Fibroblast of mammary gland (primary cell): ENCODE measurements around the gene KCNJ6.

Experiments
- DNase-seq: peaks from one replicate; pipeline ENCODE4 v3.0.0-alpha.2; 2010; ENCODE audit warnings: low read depth
- H3K4me3 ChIP-seq: 2 replicates; pipeline ENCODE4 v1.5.1; 2011; ENCODE audit warnings: low read depth, mild to moderate bottlenecking, low read length, moderate library complexity; ENCODE audit not compliant: control insufficient read depth
- TF ChIP-seq, protein P1 (sequence below): conservative IDR thresholded peaks from 2 replicates; pipeline ENCODE4 v1.5.1; 2011; ENCODE audit warnings: low read depth, low read length, inconsistent platforms; ENCODE audit not compliant: control insufficient read depth, insufficient read depth

The KCNJ6 gene

DNA sequence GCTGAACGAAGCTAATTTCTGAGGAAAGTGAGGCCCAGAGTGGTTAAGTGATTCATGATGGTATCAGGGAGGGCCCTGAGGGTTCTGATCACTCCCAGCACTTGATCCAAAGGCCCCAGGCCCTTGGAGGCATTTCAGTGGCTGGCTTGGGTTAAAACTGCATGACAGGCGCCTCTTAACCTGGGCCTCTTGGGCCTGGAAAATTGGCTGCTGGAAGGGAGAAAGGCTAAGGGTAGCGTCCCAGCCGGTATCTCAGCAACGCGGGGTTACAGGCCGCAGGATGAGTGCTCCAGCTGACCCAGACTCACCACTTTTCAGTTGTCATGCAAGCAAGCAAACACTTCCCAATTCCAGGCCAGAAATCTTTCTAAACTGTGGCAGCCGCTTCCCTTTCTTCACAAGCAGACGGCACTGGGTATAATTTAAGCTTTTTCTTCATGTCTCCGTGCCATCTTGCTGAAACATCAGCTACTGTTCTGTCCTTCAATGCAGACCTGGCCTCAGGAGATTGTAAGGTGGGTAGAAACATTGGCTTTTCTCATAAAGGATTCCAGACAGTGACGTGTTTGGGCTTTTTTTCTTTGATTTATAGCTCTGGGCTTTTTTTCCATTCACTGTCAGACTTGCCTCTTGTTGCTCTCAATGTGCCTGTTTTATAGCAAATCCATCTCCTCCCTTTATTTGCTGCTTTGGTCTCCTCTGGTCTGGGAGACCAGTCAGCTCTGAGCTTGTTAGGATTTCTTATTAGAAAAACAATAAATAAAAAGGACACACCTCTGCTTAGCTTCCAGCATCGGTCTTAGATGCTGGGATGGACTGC lies 229.1 kb downstream of the KCNJ6 start:
- no peak overlapping the region for H3K4me3 ChIP-seq
- TF ChIP-seq, protein P1, sequence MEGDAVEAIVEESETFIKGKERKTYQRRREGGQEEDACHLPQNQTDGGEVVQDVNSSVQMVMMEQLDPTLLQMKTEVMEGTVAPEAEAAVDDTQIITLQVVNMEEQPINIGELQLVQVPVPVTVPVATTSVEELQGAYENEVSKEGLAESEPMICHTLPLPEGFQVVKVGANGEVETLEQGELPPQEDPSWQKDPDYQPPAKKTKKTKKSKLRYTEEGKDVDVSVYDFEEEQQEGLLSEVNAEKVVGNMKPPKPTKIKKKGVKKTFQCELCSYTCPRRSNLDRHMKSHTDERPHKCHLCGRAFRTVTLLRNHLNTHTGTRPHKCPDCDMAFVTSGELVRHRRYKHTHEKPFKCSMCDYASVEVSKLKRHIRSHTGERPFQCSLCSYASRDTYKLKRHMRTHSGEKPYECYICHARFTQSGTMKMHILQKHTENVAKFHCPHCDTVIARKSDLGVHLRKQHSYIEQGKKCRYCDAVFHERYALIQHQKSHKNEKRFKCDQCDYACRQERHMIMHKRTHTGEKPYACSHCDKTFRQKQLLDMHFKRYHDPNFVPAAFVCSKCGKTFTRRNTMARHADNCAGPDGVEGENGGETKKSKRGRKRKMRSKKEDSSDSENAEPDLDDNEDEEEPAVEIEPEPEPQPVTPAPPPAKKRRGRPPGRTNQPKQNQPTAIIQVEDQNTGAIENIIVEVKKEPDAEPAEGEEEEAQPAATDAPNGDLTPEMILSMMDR: no peak
- no peak for DNase-seq

DNA sequence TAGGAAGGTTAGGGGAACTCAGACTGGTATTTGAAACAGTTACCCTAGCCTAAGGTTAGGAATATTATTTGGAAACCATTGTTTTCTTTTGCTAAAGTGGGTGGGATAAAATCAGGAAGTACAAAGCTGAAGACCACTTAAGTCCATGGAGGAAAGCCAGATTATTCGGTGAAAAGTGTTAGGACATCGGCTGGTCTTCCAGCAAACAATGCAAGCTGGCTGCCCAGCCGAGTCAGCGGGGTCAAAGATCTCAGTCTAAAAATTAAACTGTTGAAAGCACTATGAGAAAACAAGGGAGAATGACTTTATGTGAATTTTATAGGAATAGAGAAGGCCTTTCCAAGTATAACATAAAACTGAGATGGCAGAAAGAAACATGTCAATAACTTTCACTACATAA lies 231.7 kb downstream of the KCNJ6 start:
- TF ChIP-seq, protein P1: no peak
- no peak overlapping the region for H3K4me3 ChIP-seq
- DNase-seq: no peak

DNA sequence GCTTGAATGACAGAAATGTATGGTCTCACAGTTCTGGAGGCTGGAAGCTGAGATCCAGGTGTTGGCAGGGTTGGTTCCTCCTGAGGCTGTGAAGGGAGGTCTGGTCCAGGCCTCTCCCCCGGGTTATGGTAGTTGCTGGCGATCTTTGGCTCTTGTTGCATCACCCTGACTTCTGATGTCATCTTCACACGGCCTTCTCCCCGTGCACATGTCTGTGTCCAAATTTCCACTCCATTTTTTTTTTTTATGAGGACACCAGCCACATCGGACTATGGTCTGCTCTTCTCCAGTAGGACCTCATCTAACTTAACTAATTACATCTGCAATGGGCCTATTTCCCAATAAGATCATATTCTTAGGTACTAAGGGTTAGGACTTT lies 232.2 kb downstream of the KCNJ6 start:
- no peak overlapping the region for H3K4me3 ChIP-seq
- no peak for DNase-seq
- TF ChIP-seq, protein P1: no peak

DNA sequence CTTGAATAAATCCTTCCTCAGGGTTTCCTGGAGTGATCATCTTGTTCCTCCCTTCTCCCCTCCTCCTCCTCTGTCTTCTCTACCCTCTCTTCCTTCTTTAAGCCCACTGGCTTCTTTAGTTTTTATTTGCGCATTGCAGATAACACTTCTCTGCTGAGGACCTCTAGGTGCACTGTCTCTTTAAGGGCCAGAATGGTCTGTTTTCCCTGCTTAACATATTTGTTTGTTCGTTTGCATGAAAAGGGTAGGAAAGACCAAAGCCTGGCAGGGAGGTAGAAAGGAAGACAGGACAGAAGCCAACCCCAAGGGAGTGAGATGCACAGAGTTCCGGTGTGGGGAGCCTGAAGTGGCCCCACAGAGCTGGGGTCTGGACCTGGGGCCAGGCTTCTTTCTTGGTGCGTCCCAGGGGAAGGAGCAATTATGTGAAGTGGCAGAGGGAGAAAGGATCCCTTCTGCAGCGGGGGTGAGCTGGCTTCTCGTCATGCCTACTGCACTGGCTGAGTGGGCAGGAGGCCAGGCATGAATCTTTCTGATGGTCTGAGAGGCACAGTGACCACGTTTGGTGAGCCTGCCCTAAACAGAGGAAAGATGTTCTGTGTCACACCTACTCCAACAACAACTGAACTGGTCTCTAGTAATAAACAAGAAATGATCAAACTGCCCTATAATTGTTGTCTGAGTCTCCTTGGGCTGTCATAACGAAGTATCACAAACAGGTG lies 232.7 kb downstream of the KCNJ6 start:
- TF ChIP-seq, protein P1: no peak
- no peak overlapping the region for H3K4me3 ChIP-seq
- no peak for DNase-seq

DNA sequence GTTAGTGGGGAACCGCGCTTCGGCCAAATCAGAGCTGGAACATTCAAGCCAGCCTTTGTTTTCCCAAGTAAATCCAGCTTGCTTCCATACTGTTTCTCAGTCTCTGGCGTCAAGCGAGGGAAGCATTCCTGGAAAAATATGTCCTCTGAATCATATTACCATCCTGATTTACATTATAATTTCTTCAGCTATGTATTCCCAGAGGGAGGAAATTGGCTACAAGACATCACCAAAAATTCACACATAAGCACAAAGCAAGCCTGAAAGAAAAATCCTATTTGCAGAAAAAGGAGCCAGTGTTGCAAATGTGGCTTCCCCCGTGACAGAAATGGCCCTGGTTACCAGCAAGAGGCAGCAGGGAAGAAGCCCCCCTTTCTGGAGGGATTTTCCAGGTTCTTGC lies 233.3 kb downstream of the KCNJ6 start:
- TF ChIP-seq, protein P1: no peak
- H3K4me3 ChIP-seq: no peak overlapping the region
- peak; percentile 34 for DNase-seq

DNA sequence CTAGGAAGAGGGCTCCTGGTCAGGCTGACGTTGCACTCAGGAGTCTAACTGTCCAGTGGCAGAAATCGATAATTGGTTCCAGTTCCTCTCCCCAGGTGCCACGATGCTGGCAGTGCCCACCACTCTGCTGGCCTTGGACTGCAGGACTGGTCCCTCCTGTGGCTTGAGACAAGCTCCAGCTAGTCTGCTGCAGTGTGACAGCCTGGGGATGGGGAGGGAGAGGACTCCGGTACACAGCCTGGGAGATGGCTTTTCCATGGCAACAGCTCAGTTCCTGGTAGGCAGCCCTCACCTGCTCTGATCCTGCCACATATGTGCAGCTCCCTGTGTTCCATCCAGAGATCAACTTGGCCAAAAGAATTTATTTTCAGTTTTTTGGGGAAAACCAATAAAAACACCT lies 239.3 kb downstream of the KCNJ6 start:
- no peak for DNase-seq
- no peak overlapping the region for H3K4me3 ChIP-seq
- TF ChIP-seq, protein P1: no peak
